Fibroblast of pulmonary artery (primary cell): Measurements from ENCODE around the gene KCNMA1.

Experiments used
- DNase-seq: peaks from one replicate; pipeline ENCODE4 v3.0.0-alpha.2; 2010; ENCODE audit warnings: low read depth
- H3K4me3 ChIP-seq: replicated peaks from 2 replicates; pipeline ENCODE4 v1.5.1; 2011; ENCODE audit warnings: low read depth, mild to moderate bottlenecking, control low read depth, low read length, moderate library complexity
- CTCF ChIP-seq: IDR thresholded peaks from 2 replicates; pipeline ENCODE4 v1.5.1; 2011; ENCODE audit warnings: mild to moderate bottlenecking, control low read depth, low read length, inconsistent platforms; ENCODE audit errors: missing control alignments

Gene KCNMA1

GRCh38 chr10:77671594-77672252, 34.1 kb upstream of the KCNMA1 start:
- TF ChIP-seq CTCF = no peak
- no peak overlapping the region for H3K4me3 ChIP-seq
- DNase-seq = no peak

- no peak for TF ChIP-seq CTCF
- no peak overlapping the region for H3K4me3 ChIP-seq
- DNase-seq = no peak
Observed at GRCh38 chr10:77670817-77671443, 33.3 kb upstream of the KCNMA1 start.

- TF ChIP-seq CTCF = no peak
- DNase-seq = no peak
- no peak overlapping the region for H3K4me3 ChIP-seq
Observed at GRCh38 chr10:77669892-77670291, 32.3 kb upstream of the KCNMA1 start.

- DNase-seq = no peak
- TF ChIP-seq CTCF = no peak
Observed at GRCh38 chr10:77667426-77668324, 30.1 kb upstream of the KCNMA1 start.

GRCh38 chr10:77666821-77667220, 29.2 kb upstream of the KCNMA1 start:
- no peak for TF ChIP-seq CTCF
- DNase-seq = no peak
- H3K4me3 ChIP-seq = no peak overlapping the region

More at GRCh38 chr10:77667426-77668324, 30.1 kb upstream of the KCNMA1 start:
- no peak overlapping the region for H3K4me3 ChIP-seq

- DNase-seq = no peak
- no peak for TF ChIP-seq CTCF
- H3K4me3 ChIP-seq = no peak overlapping the region
Observed at GRCh38 chr10:77664696-77665095, 27.1 kb upstream of the KCNMA1 start.
